ENCODE measurements around the gene OR6Y1.

OR6Y1 gene

DNA sequence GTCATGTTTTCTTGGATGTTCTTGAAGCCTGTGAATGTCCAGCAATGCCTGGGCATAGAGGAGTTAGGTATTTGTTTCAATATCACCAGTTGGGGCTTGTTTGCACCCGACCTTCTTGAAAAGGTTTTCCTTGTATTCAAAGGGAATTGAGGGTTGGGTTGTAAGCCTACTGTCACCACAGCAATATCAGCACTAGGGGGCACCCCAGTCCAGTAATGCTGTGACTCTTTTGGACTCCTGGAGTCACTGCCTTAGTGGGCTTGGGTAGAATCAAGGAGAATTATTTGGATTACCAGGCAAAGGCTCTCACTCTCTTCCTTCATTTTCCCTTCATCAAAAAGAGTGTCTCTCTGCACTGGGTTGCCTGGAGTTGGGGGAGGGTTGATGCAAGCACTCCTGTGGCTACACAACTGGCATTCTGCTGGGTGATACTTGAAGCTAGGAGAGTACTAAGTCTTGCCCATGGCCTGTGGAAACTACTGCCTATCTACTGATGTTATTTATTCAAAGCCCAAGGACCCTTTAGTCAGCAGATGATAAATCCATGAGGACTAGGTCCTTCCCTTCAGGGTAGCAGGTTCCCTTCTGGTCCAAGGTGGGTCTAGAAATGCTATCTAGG, 47.7 kb downstream of the OR6Y1 start:
- peak in 2 of 56 donors; percentile 1 to 2 for DNase-seq

DNA sequence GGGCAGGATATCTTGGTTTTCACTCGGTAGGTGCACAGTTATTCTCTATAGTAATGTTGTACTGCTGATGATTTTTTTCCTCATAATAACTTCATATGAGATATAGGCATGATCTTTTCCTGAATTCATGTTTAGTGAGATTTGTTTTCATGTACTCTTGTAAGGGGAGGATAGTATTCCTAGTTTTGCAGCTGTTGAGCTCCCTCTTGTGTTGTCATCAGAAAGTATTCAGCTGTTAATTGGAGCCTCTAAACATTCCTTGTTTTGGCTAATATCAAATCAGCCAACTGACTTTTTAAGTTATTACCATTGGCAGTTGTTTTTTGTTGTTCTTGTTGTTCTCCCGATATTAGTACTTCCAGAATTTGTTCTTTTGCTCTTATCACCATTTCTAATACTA, 57.8 kb downstream of the OR6Y1 start:
- no peak for DNase-seq

GRCh38 chr1:158494796-158495195, 59.4 kb downstream of the OR6Y1 start:
- no peak for DNase-seq

Data from nucleus accumbens (tissue), 56 donors.